Adrenal gland (tissue), 5 donors: ENCODE results near the gene SLC6A3.

Experiments
- POLR2A ChIP-seq, 2 donors: fragments of 450-650 bp; IDR thresholded peaks; one replicate each; pipeline ENCODE4 v1.6.1; 2017; ENCODE audit warnings: antibody characterized with exemption in 2 of 2, mild to moderate bottlenecking in 2 of 2, moderate library complexity in 1 of 2
- TF ChIP-seq, protein P1 (sequence below), 6 experiments: fragments of 450-650 bp in 4 of 6; fragments of 200-600 bp in 2 of 6; sonication (generic) in 1 of 6; IDR thresholded peaks; 1 replicate in 5 of 6; 2 replicates in 1 of 6; pipeline versions ENCODE4 v1.5.1 to v1.8.0; 2016 to 2021; ENCODE audit warnings: antibody characterized with exemption in 6 of 6, mild to moderate bottlenecking in 2 of 6, moderate library complexity in 1 of 6
- donor health status: DM: no; HTN: no; CAD: no.

DNA sequence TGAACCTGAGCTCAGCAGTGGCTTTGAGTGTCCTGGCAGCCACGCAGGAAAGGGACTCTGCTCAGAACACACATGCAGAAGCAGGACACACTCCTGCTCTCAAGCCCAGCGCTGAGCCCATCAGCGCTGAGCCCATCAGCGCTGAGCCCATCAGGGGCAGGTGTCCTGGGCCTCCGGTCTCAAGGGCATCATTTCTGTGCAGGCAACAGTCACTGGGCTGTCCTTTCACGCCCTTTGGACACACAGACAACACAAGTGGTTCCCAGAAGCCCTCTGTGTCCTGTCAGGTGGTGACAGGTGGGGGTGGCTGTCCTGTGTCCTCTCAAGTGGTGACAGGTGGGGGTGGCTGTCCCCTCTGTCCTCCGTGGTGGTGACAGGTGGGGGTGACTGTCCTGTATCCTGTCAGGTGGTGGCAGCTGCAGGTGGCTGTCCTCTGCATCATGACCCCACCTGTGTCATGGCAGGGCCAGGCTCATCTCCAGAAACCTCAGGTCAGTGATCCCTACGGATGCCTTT, 61.3 kb downstream of the SLC6A3 start:
- TF ChIP-seq, protein P1, sequence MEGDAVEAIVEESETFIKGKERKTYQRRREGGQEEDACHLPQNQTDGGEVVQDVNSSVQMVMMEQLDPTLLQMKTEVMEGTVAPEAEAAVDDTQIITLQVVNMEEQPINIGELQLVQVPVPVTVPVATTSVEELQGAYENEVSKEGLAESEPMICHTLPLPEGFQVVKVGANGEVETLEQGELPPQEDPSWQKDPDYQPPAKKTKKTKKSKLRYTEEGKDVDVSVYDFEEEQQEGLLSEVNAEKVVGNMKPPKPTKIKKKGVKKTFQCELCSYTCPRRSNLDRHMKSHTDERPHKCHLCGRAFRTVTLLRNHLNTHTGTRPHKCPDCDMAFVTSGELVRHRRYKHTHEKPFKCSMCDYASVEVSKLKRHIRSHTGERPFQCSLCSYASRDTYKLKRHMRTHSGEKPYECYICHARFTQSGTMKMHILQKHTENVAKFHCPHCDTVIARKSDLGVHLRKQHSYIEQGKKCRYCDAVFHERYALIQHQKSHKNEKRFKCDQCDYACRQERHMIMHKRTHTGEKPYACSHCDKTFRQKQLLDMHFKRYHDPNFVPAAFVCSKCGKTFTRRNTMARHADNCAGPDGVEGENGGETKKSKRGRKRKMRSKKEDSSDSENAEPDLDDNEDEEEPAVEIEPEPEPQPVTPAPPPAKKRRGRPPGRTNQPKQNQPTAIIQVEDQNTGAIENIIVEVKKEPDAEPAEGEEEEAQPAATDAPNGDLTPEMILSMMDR (IDR thresholded peaks at IDR 0.05): no peak
- TF ChIP-seq POLR2A (IDR thresholded peaks at IDR 0.05): no peak
